ENCODE data around the gene PNCK. TPM values are rescaled to one million over a fixed set of nuclear protein-coding genes. Genes with fewer than 3 reads are reported as not detected.

PNCK gene
- total and polyA plus RNA-seq, 4 donors, result 0.44 to 0.77 (median 0.67) TPM

- ATAC-seq (ENCODE audit: insufficient read depth, low FRiP score) (no peak), DNase-seq (peak in 1 of 3 donors; percentile 26)
- TF ChIP-seq CTCF (IDR thresholded peaks at IDR 0.05; ENCODE audit: control extremely low read depth, extremely low read depth), result no peak
- no peak overlapping the region for H3K4me3 ChIP-seq
- H3K9ac ChIP-seq (ENCODE audit: insufficient read depth in 1 of 2, low read length in 2 of 2), result no peak overlapping the region
- H3K4me1 ChIP-seq (ENCODE audit: control insufficient read depth in 5 of 5, insufficient read depth in 5 of 5, low read length in 5 of 5), result no peaks in the 10 kb centered on the region
- 80% methylated on average over 8 to 16 of the region's 16 CpGs for WGBS, 2 donors
- peaks cover 0 to 24% (median 2%) of the 10 kb centered on the region in 4 donors for H3K36me3 ChIP-seq (ENCODE audit: control insufficient read depth in 4 of 4, insufficient read depth in 4 of 4, low read length in 4 of 4)
- H3K9me3 ChIP-seq (ENCODE audit: control insufficient read depth in 4 of 4, insufficient read depth in 3 of 4, low read length in 3 of 4), result no peaks in the 10 kb centered on the region
- H3K27me3 ChIP-seq (ENCODE audit: control insufficient read depth in 3 of 3, insufficient read depth in 3 of 3, low read length in 2 of 3), result no peaks in the 10 kb centered on the region
- peak overlapping the region in 1 of 2 donors; percentile 26 for H3K27ac ChIP-seq (ENCODE audit: low read depth in 1 of 2, low read length in 1 of 2)
Measured at GRCh38 chrX:153703036-153703370, 29.4 kb upstream of the PNCK start.

- Histone ChIP-seq H3K9me3 (ENCODE audit: control insufficient read depth in 4 of 4, insufficient read depth in 3 of 4, low read length in 3 of 4) (no peaks in the 10 kb centered on the region), H3K4me3 (no peak overlapping the region), H3K4me1 (ENCODE audit: control insufficient read depth in 5 of 5, insufficient read depth in 5 of 5, low read length in 5 of 5) (no peaks in the 10 kb centered on the region), H3K27ac (ENCODE audit: low read depth in 1 of 2, low read length in 1 of 2) (no peak overlapping the region), H3K27me3 (ENCODE audit: control insufficient read depth in 3 of 3, insufficient read depth in 3 of 3, low read length in 2 of 3) (no peaks in the 10 kb centered on the region), H3K36me3 (ENCODE audit: control insufficient read depth in 4 of 4, insufficient read depth in 4 of 4, low read length in 4 of 4) (peaks cover 0 to 24% (median 2%) of the 10 kb centered on the region in 4 donors), H3K9ac (ENCODE audit: insufficient read depth in 1 of 2, low read length in 2 of 2) (no peak overlapping the region)
- DNase-seq (no peak), ATAC-seq (ENCODE audit: insufficient read depth, low FRiP score) (no peak)
- TF ChIP-seq CTCF (IDR thresholded peaks at IDR 0.05; ENCODE audit: control extremely low read depth, extremely low read depth), result no peak
- WGBS, 2 donors, result 82 to 87% methylated on average over 21 to 23 of the region's 23 CpGs
Measured at GRCh38 chrX:153702336-153703035, 28.9 kb upstream of the PNCK start.

- Histone ChIP-seq H3K36me3 (ENCODE audit: control insufficient read depth in 4 of 4, insufficient read depth in 4 of 4, low read length in 4 of 4) (peaks cover 0 to 24% (median 2%) of the 10 kb centered on the region in 4 donors), H3K9me3 (ENCODE audit: control insufficient read depth in 4 of 4, insufficient read depth in 3 of 4, low read length in 3 of 4) (no peaks in the 10 kb centered on the region), H3K27me3 (ENCODE audit: control insufficient read depth in 3 of 3, insufficient read depth in 3 of 3, low read length in 2 of 3) (no peaks in the 10 kb centered on the region), H3K4me3 (no peak overlapping the region), H3K27ac (ENCODE audit: low read depth in 1 of 2, low read length in 1 of 2) (no peak overlapping the region), H3K4me1 (ENCODE audit: control insufficient read depth in 5 of 5, insufficient read depth in 5 of 5, low read length in 5 of 5) (no peaks in the 10 kb centered on the region), H3K9ac (ENCODE audit: insufficient read depth in 1 of 2, low read length in 2 of 2) (no peak overlapping the region)
- TF ChIP-seq CTCF (IDR thresholded peaks at IDR 0.05; ENCODE audit: control extremely low read depth, extremely low read depth), result no peak
- 94 to 99% methylated on average over 8 to 12 of the region's 12 CpGs for WGBS, 2 donors
- DNase-seq, result no peak
- no peak for ATAC-seq (ENCODE audit: insufficient read depth, low FRiP score)
Measured at GRCh38 chrX:153701706-153702105, 28.1 kb upstream of the PNCK start.

GRCh38 chrX:153700967-153701366 lies 27.4 kb upstream of the PNCK start:
- Histone ChIP-seq H3K36me3 (ENCODE audit: control insufficient read depth in 4 of 4, insufficient read depth in 4 of 4, low read length in 4 of 4) (peaks cover 0 to 24% (median 2%) of the 10 kb centered on the region in 4 donors), H3K9ac (ENCODE audit: insufficient read depth in 1 of 2, low read length in 2 of 2) (no peak overlapping the region), H3K4me3 (no peak overlapping the region), H3K27ac (ENCODE audit: low read depth in 1 of 2, low read length in 1 of 2) (peak overlapping the region in 1 of 2 donors; percentile 68), H3K4me1 (ENCODE audit: control insufficient read depth in 5 of 5, insufficient read depth in 5 of 5, low read length in 5 of 5) (no peaks in the 10 kb centered on the region), H3K9me3 (ENCODE audit: control insufficient read depth in 4 of 4, insufficient read depth in 3 of 4, low read length in 3 of 4) (no peaks in the 10 kb centered on the region), H3K27me3 (ENCODE audit: control insufficient read depth in 3 of 3, insufficient read depth in 3 of 3, low read length in 2 of 3) (no peaks in the 10 kb centered on the region)
- no peak for DNase-seq
- no peak for ATAC-seq (ENCODE audit: insufficient read depth, low FRiP score)
- no peak for TF ChIP-seq CTCF (IDR thresholded peaks at IDR 0.05; ENCODE audit: control extremely low read depth, extremely low read depth)
- 77 to 100% methylated on average over 3 to 6 of the region's 6 CpGs for WGBS, 2 donors
